Neural progenitor cell (in vitro differentiated cells): ENCODE measurements around the gene CRISPLD2.

ENCODE experiments used
- CTCF ChIP-seq: fragments of 200-600 bp; sonication (generic); IDR thresholded peaks from 2 replicates; pipeline ENCODE4 v1.5.1; 2017; ENCODE audit warnings: antibody characterized with exemption, mild to moderate bottlenecking
- EZH2 ChIP-seq: fragments of 200-600 bp; sonication (generic); IDR thresholded peaks from 2 replicates; pipeline ENCODE4 v1.6.1; 2017; ENCODE audit warnings: antibody characterized with exemption, mild to moderate bottlenecking, moderate library complexity
- EZH2phosphoT487 ChIP-seq: fragments of 200-600 bp; sonication (generic); IDR thresholded peaks from 2 replicates; pipeline ENCODE4 v1.6.1; 2017; ENCODE audit warnings: antibody characterized with exemption

DNA sequence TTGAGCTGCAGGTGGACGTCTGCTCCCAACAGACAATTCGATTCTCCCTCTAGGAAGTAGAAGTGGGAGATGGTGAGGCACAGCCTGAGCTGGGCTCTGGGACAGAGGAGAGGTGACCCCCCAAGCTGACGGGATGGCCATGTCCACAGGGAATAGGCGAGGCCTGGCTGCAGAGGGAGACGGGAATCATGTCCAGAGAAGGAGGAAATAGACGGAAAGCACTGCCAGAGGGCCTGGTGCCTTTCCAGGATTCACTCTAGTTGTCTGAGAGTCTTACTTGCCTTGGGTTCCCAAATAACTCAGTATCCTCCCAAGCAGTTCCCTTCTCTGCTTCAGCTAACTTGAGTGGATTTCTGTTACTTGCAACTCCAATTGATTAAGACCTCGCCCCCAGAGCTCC lies 4.3 kb upstream of the CRISPLD2 start:
- TF ChIP-seq CTCF: no peak
- no peak for TF ChIP-seq EZH2phosphoT487
- no peak for TF ChIP-seq EZH2
